Measurements from ENCODE around the gene RBM20.

Gene RBM20

GRCh38 chr10:110686949-110687348 lies 42.8 kb downstream of the RBM20 start:
- no peaks in the 10 kb centered on the region for H3K36me3 ChIP-seq
- H3K27ac ChIP-seq: no peak overlapping the region
- no peak overlapping the region for H3K4me3 ChIP-seq (ENCODE audit: low read depth in 1 of 2, low read length in 1 of 2)
- H3K4me1 ChIP-seq (ENCODE audit: control insufficient read depth in 1 of 2, insufficient read depth in 1 of 2, low read depth in 1 of 2, low read length in 1 of 2): no peaks in the 10 kb centered on the region
- TF ChIP-seq CTCF (IDR thresholded peaks at IDR 0.05): no peak
- no peaks in the 10 kb centered on the region for H3K27me3 ChIP-seq
- no peaks in the 10 kb centered on the region for H3K9me3 ChIP-seq

- Histone ChIP-seq H3K27ac (no peak overlapping the region), H3K36me3 (no peaks in the 10 kb centered on the region), H3K4me3 (ENCODE audit: low read depth in 1 of 2, low read length in 1 of 2) (no peak overlapping the region), H3K4me1 (ENCODE audit: control insufficient read depth in 1 of 2, insufficient read depth in 1 of 2, low read depth in 1 of 2, low read length in 1 of 2) (no peaks in the 10 kb centered on the region), H3K9me3 (no peaks in the 10 kb centered on the region), H3K27me3 (no peaks in the 10 kb centered on the region)
- TF ChIP-seq CTCF (IDR thresholded peaks at IDR 0.05): no peak
These were observed 43.3 kb downstream of the RBM20 start for GRCh38 chr10:110687400-110687799.

- H3K9me3 ChIP-seq: no peaks in the 10 kb centered on the region
- H3K27ac ChIP-seq: no peak overlapping the region
- H3K27me3 ChIP-seq: no peaks in the 10 kb centered on the region
- H3K4me1 ChIP-seq (ENCODE audit: control insufficient read depth in 1 of 2, insufficient read depth in 1 of 2, low read depth in 1 of 2, low read length in 1 of 2): no peaks in the 10 kb centered on the region
- H3K36me3 ChIP-seq: no peaks in the 10 kb centered on the region
- TF ChIP-seq CTCF (IDR thresholded peaks at IDR 0.05): no peak
- H3K4me3 ChIP-seq (ENCODE audit: low read depth in 1 of 2, low read length in 1 of 2): no peak overlapping the region
These were observed 47.0 kb downstream of the RBM20 start for GRCh38 chr10:110691139-110691538.

- H3K36me3 ChIP-seq: no peaks in the 10 kb centered on the region
- no peaks in the 10 kb centered on the region for H3K4me1 ChIP-seq (ENCODE audit: control insufficient read depth in 1 of 2, insufficient read depth in 1 of 2, low read depth in 1 of 2, low read length in 1 of 2)
- H3K27ac ChIP-seq: no peak overlapping the region
- H3K4me3 ChIP-seq (ENCODE audit: low read depth in 1 of 2, low read length in 1 of 2): no peak overlapping the region
- H3K9me3 ChIP-seq: no peaks in the 10 kb centered on the region
- TF ChIP-seq CTCF (IDR thresholded peaks at IDR 0.05): no peak
- H3K27me3 ChIP-seq: no peaks in the 10 kb centered on the region
These were observed 50.1 kb downstream of the RBM20 start for GRCh38 chr10:110694263-110694662.

GRCh38 chr10:110694820-110695538 lies 50.8 kb downstream of the RBM20 start:
- Histone ChIP-seq H3K4me1 (ENCODE audit: control insufficient read depth in 1 of 2, insufficient read depth in 1 of 2, low read depth in 1 of 2, low read length in 1 of 2) (no peaks in the 10 kb centered on the region), H3K27me3 (no peaks in the 10 kb centered on the region), H3K9me3 (no peaks in the 10 kb centered on the region), H3K36me3 (no peaks in the 10 kb centered on the region), H3K4me3 (ENCODE audit: low read depth in 1 of 2, low read length in 1 of 2) (no peak overlapping the region), H3K27ac (no peak overlapping the region)
- no peak for TF ChIP-seq CTCF (IDR thresholded peaks at IDR 0.05)
